Measurements from ENCODE around the gene MYMX.

DNA sequence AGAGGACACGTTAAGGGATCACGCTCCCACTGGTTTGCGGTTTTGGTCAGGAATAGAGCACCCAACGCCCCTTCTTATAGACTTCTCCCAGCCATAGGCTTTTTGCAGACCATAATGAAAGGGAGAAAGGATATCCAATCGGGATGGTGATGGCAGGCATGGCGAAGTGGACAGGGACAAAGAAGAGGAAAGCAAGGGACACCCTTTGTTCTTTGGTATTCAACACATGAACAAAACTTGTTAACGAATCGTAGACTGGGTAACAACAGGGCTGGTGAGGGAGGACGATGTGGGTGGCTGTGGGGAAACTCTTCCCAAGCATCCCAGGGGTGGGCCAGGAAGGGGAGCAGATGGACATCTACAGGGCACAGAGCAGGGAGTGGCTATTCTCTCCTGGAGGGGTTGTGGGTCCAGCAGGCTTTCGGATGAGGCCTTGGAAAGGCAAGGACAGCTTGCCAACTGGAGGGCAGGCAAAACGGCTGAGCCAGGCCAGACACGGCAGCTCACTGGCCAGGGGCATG lies 28.7 kb downstream of the MYMX start:
- TF ChIP-seq, protein P1, sequence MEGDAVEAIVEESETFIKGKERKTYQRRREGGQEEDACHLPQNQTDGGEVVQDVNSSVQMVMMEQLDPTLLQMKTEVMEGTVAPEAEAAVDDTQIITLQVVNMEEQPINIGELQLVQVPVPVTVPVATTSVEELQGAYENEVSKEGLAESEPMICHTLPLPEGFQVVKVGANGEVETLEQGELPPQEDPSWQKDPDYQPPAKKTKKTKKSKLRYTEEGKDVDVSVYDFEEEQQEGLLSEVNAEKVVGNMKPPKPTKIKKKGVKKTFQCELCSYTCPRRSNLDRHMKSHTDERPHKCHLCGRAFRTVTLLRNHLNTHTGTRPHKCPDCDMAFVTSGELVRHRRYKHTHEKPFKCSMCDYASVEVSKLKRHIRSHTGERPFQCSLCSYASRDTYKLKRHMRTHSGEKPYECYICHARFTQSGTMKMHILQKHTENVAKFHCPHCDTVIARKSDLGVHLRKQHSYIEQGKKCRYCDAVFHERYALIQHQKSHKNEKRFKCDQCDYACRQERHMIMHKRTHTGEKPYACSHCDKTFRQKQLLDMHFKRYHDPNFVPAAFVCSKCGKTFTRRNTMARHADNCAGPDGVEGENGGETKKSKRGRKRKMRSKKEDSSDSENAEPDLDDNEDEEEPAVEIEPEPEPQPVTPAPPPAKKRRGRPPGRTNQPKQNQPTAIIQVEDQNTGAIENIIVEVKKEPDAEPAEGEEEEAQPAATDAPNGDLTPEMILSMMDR (IDR thresholded peaks at IDR 0.05; ENCODE audit: borderline replicate concordance, extremely low read depth, low read length, poor library complexity, severe bottlenecking) = no peak
- no peak for TF ChIP-seq EZH2 (IDR thresholded peaks at IDR 0.05; ENCODE audit: borderline replicate concordance, low read depth, low read length, severe bottlenecking)

Data from DND-41 (cell line).